Fibroblast of pulmonary artery (primary cell): ENCODE data around the gene PRDX6.
A peak's percentile ranks its signal among the peaks of the same experiment; 100 is the strongest.
"Not testable (repeated sequence)": the region's sequence is repeated elsewhere in the genome, so short reads cannot be mapped to it uniquely, and the experiment has no call there.

Source experiments
- DNase-seq: peaks from one replicate; pipeline ENCODE4 v3.0.0-alpha.2; 2010; ENCODE audit warnings: low read depth
- H3K4me3 ChIP-seq: replicated peaks from 2 replicates; pipeline ENCODE4 v1.5.1; 2011; ENCODE audit warnings: low read depth, mild to moderate bottlenecking, control low read depth, low read length, moderate library complexity
- TF ChIP-seq, protein P1 (sequence below): IDR thresholded peaks from 2 replicates; pipeline ENCODE4 v1.5.1; 2011; ENCODE audit warnings: mild to moderate bottlenecking, control low read depth, low read length, inconsistent platforms; ENCODE audit errors: missing control alignments

Gene PRDX6

GRCh38 chr1:173507205-173507846 lies 30.2 kb downstream of the PRDX6 start:
- TF ChIP-seq, protein P1, sequence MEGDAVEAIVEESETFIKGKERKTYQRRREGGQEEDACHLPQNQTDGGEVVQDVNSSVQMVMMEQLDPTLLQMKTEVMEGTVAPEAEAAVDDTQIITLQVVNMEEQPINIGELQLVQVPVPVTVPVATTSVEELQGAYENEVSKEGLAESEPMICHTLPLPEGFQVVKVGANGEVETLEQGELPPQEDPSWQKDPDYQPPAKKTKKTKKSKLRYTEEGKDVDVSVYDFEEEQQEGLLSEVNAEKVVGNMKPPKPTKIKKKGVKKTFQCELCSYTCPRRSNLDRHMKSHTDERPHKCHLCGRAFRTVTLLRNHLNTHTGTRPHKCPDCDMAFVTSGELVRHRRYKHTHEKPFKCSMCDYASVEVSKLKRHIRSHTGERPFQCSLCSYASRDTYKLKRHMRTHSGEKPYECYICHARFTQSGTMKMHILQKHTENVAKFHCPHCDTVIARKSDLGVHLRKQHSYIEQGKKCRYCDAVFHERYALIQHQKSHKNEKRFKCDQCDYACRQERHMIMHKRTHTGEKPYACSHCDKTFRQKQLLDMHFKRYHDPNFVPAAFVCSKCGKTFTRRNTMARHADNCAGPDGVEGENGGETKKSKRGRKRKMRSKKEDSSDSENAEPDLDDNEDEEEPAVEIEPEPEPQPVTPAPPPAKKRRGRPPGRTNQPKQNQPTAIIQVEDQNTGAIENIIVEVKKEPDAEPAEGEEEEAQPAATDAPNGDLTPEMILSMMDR = no peak
- no peak overlapping the region for H3K4me3 ChIP-seq

DNA sequence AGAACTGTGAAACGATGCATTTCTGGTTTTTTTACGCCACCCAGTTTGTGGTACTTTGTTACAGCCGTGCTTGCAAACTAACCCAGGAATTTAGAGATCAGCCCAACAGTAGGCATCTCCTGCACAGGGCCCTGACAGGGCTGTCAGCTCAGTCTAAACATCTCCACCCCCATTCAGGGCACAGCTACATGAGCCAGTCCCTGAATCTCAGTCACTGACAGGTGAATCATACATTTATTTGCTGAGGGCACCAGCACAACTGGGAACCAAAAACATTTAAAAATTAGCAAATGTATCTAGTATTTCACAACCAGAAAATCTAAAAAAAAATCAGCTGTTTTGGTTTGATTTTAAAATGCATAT lies 30.7 kb downstream of the PRDX6 start:
- DNase-seq = no peak
- TF ChIP-seq, protein P1 = no peak
- H3K4me3 ChIP-seq = no peak overlapping the region

More at GRCh38 chr1:173507205-173507846, 30.2 kb downstream of the PRDX6 start:
- peak; percentile 35 for DNase-seq

DNA sequence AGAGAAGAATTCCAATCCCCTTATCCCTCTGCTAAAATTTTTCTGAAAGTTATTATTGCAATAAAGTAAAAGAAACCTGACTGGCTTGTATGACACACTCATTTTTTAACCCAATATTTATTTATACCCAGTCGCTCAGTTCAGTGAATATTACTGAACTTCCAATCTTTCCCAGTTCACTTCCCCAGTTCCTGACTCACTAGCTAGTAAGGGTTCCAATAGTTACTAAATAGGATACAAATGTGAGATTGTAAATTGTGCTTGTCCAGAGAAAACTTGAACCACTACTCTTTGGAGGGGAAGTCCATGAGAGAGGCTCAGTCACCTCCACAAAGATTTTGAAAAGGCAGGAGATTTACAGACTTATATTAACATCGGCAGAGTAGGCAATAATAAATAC lies 31.4 kb downstream of the PRDX6 start:
- no peak for DNase-seq
- TF ChIP-seq, protein P1 = no peak
- no peak overlapping the region for H3K4me3 ChIP-seq

GRCh38 chr1:173509797-173510196 lies 32.7 kb downstream of the PRDX6 start:
- no peak overlapping the region for H3K4me3 ChIP-seq
- no peak for DNase-seq
- TF ChIP-seq, protein P1 = no peak

DNA sequence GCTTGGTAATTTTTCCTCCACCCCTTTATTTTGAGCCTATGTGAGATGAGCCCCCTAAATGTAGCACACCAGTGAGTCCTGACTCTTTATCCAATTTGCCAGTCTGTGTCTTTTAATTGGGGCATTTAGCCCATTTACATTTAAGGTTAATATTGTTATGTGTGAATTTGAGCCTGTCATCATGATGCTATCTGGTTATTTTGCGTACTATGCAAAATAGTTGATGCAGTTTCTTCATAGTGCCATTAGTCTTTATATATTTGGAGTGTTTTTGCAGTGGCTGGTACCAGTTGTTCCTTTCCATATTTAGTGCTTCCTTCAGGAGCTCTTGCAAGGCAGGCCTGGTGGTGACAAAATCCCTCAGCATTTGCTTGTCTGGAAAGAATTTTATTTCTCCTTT lies 37.4 kb downstream of the PRDX6 start:
- DNase-seq, H3K4me3 ChIP-seq: not testable (repeated sequence)

DNA sequence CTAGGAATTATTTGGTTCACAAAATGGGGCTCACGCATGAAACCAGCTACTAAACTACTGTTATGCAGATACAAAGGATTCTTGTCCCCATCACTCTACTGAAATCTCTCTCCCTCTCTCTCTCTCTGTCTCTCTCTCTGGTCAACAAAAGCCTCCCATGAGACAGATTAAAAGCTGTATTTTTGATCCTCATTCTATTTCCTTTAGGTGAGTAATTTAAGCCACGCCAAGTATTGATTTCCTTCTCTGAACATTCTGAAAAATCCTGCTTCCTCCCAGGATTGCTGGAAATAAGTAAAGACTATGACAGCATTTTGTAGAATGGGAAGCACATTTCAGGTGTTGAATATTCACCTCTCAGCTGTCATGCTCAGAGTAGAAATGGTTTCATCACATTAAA lies 43.7 kb downstream of the PRDX6 start:
- TF ChIP-seq, protein P1 = no peak
- no peak overlapping the region for H3K4me3 ChIP-seq
- no peak for DNase-seq

DNA sequence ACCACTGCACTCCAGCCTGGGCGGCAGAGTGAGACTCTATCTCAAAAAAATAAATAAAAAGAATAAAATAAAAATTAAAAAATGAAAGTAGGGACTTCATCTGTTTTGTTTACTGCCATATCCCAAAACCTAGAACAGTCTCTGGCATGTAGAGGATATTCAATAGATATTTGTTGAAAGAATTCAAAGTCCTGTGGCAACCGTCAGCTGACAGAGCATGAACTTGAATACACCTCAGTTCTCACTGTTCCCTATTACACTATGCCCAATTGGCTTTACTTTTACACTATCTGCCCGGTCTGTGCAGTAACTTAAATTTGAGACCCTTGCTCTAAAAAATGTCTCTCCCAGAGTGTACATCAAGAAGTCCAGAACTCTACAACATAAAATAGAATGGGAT lies 46.2 kb downstream of the PRDX6 start:
- TF ChIP-seq, protein P1 = no peak
- no peak for DNase-seq
- H3K4me3 ChIP-seq = no peak overlapping the region

DNA sequence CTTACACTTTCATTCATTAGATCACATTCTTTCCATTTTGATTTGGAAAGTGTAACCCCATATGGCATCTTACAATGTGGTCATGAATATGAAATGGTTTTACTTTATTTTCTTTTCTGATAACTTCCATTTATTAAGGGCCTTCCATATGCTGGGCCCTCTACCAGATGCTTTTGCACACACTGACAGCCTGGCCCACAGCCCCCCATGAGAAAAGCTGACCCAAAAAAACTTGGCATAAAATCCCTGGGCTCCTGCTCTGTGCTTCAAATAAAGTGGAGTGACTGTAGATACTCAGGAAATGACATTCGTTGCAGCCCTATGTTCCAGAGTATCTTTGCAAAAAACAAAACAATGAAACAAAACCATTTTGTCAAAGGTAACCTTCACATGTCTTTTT lies 48.8 kb downstream of the PRDX6 start:
- H3K4me3 ChIP-seq = no peak overlapping the region
- TF ChIP-seq, protein P1 = no peak
- no peak for DNase-seq
